ENCODE measurements around the gene PIK3R1. TPM values are rescaled to one million over a fixed set of nuclear protein-coding genes. Genes with fewer than 3 reads are reported as not detected.

The PIK3R1 gene
- total and polyA plus RNA-seq, 2 of the 4 experiments (the other 2 are of a cell fraction), result 2.4 to 9.3 TPM

GRCh38 chr5:68245319-68245718 lies 29.8 kb downstream of the PIK3R1 start:
- peaks cover 6% of the 10 kb centered on the region for H3K4me1 ChIP-seq (ENCODE audit: control insufficient read depth, insufficient read depth, low read length)
- no peak overlapping the region for H3K4ac ChIP-seq (ENCODE audit: low read depth, low read length)
- H4K91ac ChIP-seq (ENCODE audit: insufficient read depth, low read depth, low read length), result no peak overlapping the region
- H3K14ac ChIP-seq (replicated peaks; ENCODE audit: low read depth, low read length), result no peak overlapping the region
- in situ Hi-C loops (cut with MboI; ENCODE audit: low sequenced_read_pairs) (no loop called here), dilution Hi-C loops (cut with HindIII; ENCODE audit: low sequenced_read_pairs, unreplicated experiment) (no loop called here), intact Hi-C loops (cut with micrococcal nuclease) (no loop called here)
- ChIA-PET POLR2A (ENCODE audit: unreplicated experiment) (no interaction called here), CTCF (interaction anchor here (0.7 kb wide), 1 partner anchor 725 kb away, joined by 3 read pairs; no protein-coding TSS in a partner anchor)
- H3K27ac ChIP-seq (ENCODE audit: insufficient read depth, low read length), result no peak overlapping the region
- peaks cover 10 to 44% of the 10 kb centered on the region in 2 experiments; a peak in 3 of 4 replicates for H3K79me1 ChIP-seq (ENCODE audit: low read depth in 1 of 2, low read length in 2 of 2)
- H2BK20ac ChIP-seq (ENCODE audit: low read depth, low read length), result no peak overlapping the region
- H2BK120ac ChIP-seq (ENCODE audit: low read depth, low read length), result no peak overlapping the region
- H2AFZ ChIP-seq (replicated peaks; ENCODE audit: low read length, poor library complexity), result no peak overlapping the region
- TF ChIP-seq RFX5 (IDR thresholded peaks at IDR 0.05; ENCODE audit: low read depth, low read length) (no peak), CEBPB (IDR thresholded peaks at IDR 0.05; ENCODE audit: low read depth, low read length) (no peak), RCOR1 (IDR thresholded peaks at IDR 0.05; ENCODE audit: insufficient replicate concordance, low read length) (no peak), NFE2L2 (IDR thresholded peaks at IDR 0.05; ENCODE audit: low read depth, low read length) (no peak), BHLHE40 (IDR thresholded peaks at IDR 0.05; ENCODE audit: low read depth, low read length) (no peak), POLR2A (IDR thresholded peaks at IDR 0.05; ENCODE audit: low read depth, low read length) (no peak), MAZ (IDR thresholded peaks at IDR 0.05; ENCODE audit: borderline replicate concordance, low read depth, low read length) (no peak), MAFK (IDR thresholded peaks at IDR 0.05; ENCODE audit: low read depth, low read length) (no peak), RAD21 (IDR thresholded peaks at IDR 0.05; ENCODE audit: low read length) (no peak), SMC3 (IDR thresholded peaks at IDR 0.05; ENCODE audit: low read depth, low read length) (no peak), CHD1 (IDR thresholded peaks at IDR 0.05; ENCODE audit: low read depth, low read length) (no peak), MXI1 (IDR thresholded peaks at IDR 0.05; ENCODE audit: borderline replicate concordance, low read depth, low read length) (no peak), USF2 (IDR thresholded peaks at IDR 0.05; ENCODE audit: low read depth, low read length) (no peak), FOS (IDR thresholded peaks at IDR 0.05; ENCODE audit: low read depth, low read length) (no peak)
- TF ChIP-seq, protein P1, sequence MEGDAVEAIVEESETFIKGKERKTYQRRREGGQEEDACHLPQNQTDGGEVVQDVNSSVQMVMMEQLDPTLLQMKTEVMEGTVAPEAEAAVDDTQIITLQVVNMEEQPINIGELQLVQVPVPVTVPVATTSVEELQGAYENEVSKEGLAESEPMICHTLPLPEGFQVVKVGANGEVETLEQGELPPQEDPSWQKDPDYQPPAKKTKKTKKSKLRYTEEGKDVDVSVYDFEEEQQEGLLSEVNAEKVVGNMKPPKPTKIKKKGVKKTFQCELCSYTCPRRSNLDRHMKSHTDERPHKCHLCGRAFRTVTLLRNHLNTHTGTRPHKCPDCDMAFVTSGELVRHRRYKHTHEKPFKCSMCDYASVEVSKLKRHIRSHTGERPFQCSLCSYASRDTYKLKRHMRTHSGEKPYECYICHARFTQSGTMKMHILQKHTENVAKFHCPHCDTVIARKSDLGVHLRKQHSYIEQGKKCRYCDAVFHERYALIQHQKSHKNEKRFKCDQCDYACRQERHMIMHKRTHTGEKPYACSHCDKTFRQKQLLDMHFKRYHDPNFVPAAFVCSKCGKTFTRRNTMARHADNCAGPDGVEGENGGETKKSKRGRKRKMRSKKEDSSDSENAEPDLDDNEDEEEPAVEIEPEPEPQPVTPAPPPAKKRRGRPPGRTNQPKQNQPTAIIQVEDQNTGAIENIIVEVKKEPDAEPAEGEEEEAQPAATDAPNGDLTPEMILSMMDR (conservative IDR thresholded peaks at IDR 0.05; ENCODE audit: low read depth, low read length), result no peak
- TF ChIP-seq, protein P2, sequence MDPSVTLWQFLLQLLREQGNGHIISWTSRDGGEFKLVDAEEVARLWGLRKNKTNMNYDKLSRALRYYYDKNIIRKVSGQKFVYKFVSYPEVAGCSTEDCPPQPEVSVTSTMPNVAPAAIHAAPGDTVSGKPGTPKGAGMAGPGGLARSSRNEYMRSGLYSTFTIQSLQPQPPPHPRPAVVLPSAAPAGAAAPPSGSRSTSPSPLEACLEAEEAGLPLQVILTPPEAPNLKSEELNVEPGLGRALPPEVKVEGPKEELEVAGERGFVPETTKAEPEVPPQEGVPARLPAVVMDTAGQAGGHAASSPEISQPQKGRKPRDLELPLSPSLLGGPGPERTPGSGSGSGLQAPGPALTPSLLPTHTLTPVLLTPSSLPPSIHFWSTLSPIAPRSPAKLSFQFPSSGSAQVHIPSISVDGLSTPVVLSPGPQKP (IDR thresholded peaks at IDR 0.05; ENCODE audit: borderline replicate concordance, low read depth, low read length), result no peak
- WGBS, 2 experiments (ENCODE audit: extremely low coverage in 2 of 2, insufficient read length in 1 of 2), result no CpG with 5 or more reads among the region's 3 CpGs
- H3K4me3 ChIP-seq (ENCODE audit: insufficient read depth, low read depth, low read length), result no peak overlapping the region
- 0 out of 2 replicates have a peak overlapping the region, but pooled peaks have one; percentile 23 for H3K23ac ChIP-seq (ENCODE audit: low read depth, low read length)
- ATAC-seq (ENCODE audit: low read depth), result no peak
- H3K18ac ChIP-seq (ENCODE audit: low read depth, low read length), result no peak overlapping the region
- no peak overlapping the region for H3K9ac ChIP-seq (ENCODE audit: low read depth, low read length)
- H2AK5ac ChIP-seq (ENCODE audit: low read depth, low read length), result no peak overlapping the region
- no peaks in the 10 kb centered on the region; the same call in 1 of the 2 replicates for H3K9me1 ChIP-seq (ENCODE audit: insufficient read depth, low read length)
- no peak overlapping the region for H2BK15ac ChIP-seq (ENCODE audit: low read depth, low read length)
- no peak overlapping the region for H3K56ac ChIP-seq (ENCODE audit: extremely low read depth, insufficient read depth, low read length)
- H2BK5ac ChIP-seq (ENCODE audit: low read depth, low read length, poor library complexity, severe bottlenecking), result no peak overlapping the region
- no peak overlapping the region for H2AK9ac ChIP-seq (replicated peaks; ENCODE audit: low read depth, low read length, poor library complexity)
- peak; percentile 43 for DNase-seq
- H3K9me3 ChIP-seq (ENCODE audit: control insufficient read depth, insufficient read depth, low read length), result no peaks in the 10 kb centered on the region
- no peak overlapping the region for H4K5ac ChIP-seq (ENCODE audit: low read depth, low read length)
- no peaks in the 10 kb centered on the region for H3K27me3 ChIP-seq (ENCODE audit: control insufficient read depth, insufficient read depth, low read length)
- no peak overlapping the region for H3K4me2 ChIP-seq (ENCODE audit: low read depth, low read length)
- H4K20me1 ChIP-seq (ENCODE audit: insufficient read depth, low read length), result no peaks in the 10 kb centered on the region
- BruUV-seq (replicated peaks), result no TSS peak
- H4K8ac ChIP-seq (ENCODE audit: low read depth in 2 of 2, low read length in 2 of 2), result no peak overlapping the region
- no peaks in the 10 kb centered on the region for H3K36me3 ChIP-seq (ENCODE audit: control insufficient read depth, insufficient read depth, low read length)
